Liver (tissue), 3 donors: ENCODE data around the gene PRG3.

Source experiments
- ATF3 ChIP-seq: IDR thresholded peaks from 2 replicates; pipeline ENCODE4 v1.6.1; 2016; ENCODE audit warnings: antibody characterized with exemption
- CTCF ChIP-seq: fragments of 150-350 bp; IDR thresholded peaks from 2 replicates; pipeline ENCODE4 v1.5.1; 2017; ENCODE audit warnings: improper control_type of control experiment, low read depth, low read length; ENCODE audit not compliant: missing input control
- EGR1 ChIP-seq, 2 donors: IDR thresholded peaks; 2 replicates each; pipeline ENCODE4 v1.6.1; 2016 to 2018; ENCODE audit warnings: antibody characterized with exemption in 2 of 2, low read depth in 2 of 2
- FOXA1 ChIP-seq: IDR thresholded peaks from 2 replicates; pipeline ENCODE4 v1.6.1; 2016; ENCODE audit warnings: antibody characterized with exemption
- GABPA ChIP-seq, 2 donors: IDR thresholded peaks in 1 of 2; conservative IDR thresholded peaks in 1 of 2; 2 replicates each; pipeline ENCODE4 v1.6.1; 2016; ENCODE audit warnings: antibody characterized with exemption in 2 of 2, mild to moderate bottlenecking in 1 of 2, moderate library complexity in 1 of 2
- HNF4A ChIP-seq, 2 donors: conservative IDR thresholded peaks; 2 replicates each; pipeline ENCODE4 v1.6.1; 2016; ENCODE audit warnings: antibody characterized with exemption in 2 of 2, mild to moderate bottlenecking in 2 of 2
- JUND ChIP-seq, 2 donors: IDR thresholded peaks; 2 replicates each; pipeline ENCODE4 v1.6.1; 2016; ENCODE audit warnings: antibody characterized with exemption in 2 of 2
- NR2F2 ChIP-seq: IDR thresholded peaks from 2 replicates; pipeline ENCODE4 v1.6.1; 2016; ENCODE audit warnings: antibody characterized with exemption
- RAD21 ChIP-seq, 2 donors: IDR thresholded peaks; 2 replicates each; pipeline ENCODE4 v1.6.1; 2016; ENCODE audit warnings: antibody characterized with exemption in 2 of 2, mild to moderate bottlenecking in 2 of 2
- SP1 ChIP-seq: IDR thresholded peaks from 2 replicates; pipeline ENCODE4 v1.6.1; 2018; ENCODE audit warnings: antibody characterized with exemption, mild to moderate bottlenecking
- TAF1 ChIP-seq: conservative IDR thresholded peaks from 2 replicates; pipeline ENCODE4 v1.6.1; 2016; ENCODE audit warnings: antibody characterized with exemption, mild to moderate bottlenecking
- YY1 ChIP-seq: IDR thresholded peaks from 2 replicates; pipeline ENCODE4 v1.6.1; 2016; ENCODE audit warnings: antibody characterized with exemption, mild to moderate bottlenecking
- TF ChIP-seq, protein P1 (sequence below): IDR thresholded peaks from 2 replicates; pipeline ENCODE4 v1.6.1; 2016; ENCODE audit warnings: antibody characterized with exemption
- TF ChIP-seq, protein P2 (sequence below): IDR thresholded peaks from 2 replicates; pipeline ENCODE4 v1.6.1; 2016; ENCODE audit warnings: antibody characterized with exemption, mild to moderate bottlenecking
- donor health status: healthy.
- donor health status: healthy.

- TF ChIP-seq GABPA (IDR thresholded peaks at IDR 0.05 in 1 of 2, conservative IDR thresholded peaks at IDR 0.05 in 1 of 2) (no peak), CTCF (no peak), SP1 (peak; percentile 7), HNF4A (conservative IDR thresholded peaks at IDR 0.05) (no peak), RAD21 (IDR thresholded peaks at IDR 0.05) (no peak), TAF1 (no peak), EGR1 (IDR thresholded peaks at IDR 0.05; ENCODE audit: low read depth in 2 of 2) (no peak), JUND (IDR thresholded peaks at IDR 0.05) (no peak), YY1 (no peak), FOXA1 (no peak), NR2F2 (no peak), ATF3 (no peak)
- TF ChIP-seq, protein P1, sequence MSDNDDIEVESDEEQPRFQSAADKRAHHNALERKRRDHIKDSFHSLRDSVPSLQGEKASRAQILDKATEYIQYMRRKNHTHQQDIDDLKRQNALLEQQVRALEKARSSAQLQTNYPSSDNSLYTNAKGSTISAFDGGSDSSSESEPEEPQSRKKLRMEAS: peak; percentile 56
- TF ChIP-seq, protein P2, sequence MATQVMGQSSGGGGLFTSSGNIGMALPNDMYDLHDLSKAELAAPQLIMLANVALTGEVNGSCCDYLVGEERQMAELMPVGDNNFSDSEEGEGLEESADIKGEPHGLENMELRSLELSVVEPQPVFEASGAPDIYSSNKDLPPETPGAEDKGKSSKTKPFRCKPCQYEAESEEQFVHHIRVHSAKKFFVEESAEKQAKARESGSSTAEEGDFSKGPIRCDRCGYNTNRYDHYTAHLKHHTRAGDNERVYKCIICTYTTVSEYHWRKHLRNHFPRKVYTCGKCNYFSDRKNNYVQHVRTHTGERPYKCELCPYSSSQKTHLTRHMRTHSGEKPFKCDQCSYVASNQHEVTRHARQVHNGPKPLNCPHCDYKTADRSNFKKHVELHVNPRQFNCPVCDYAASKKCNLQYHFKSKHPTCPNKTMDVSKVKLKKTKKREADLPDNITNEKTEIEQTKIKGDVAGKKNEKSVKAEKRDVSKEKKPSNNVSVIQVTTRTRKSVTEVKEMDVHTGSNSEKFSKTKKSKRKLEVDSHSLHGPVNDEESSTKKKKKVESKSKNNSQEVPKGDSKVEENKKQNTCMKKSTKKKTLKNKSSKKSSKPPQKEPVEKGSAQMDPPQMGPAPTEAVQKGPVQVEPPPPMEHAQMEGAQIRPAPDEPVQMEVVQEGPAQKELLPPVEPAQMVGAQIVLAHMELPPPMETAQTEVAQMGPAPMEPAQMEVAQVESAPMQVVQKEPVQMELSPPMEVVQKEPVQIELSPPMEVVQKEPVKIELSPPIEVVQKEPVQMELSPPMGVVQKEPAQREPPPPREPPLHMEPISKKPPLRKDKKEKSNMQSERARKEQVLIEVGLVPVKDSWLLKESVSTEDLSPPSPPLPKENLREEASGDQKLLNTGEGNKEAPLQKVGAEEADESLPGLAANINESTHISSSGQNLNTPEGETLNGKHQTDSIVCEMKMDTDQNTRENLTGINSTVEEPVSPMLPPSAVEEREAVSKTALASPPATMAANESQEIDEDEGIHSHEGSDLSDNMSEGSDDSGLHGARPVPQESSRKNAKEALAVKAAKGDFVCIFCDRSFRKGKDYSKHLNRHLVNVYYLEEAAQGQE: no peak
Observed at GRCh38 chr11:57425565-57426438, 44.9 kb upstream of the PRG3 start.
